ENCODE results near the gene FAM229B.
"Not testable (repeated sequence)": the region's sequence is repeated elsewhere in the genome, so short reads cannot be mapped to it uniquely, and the experiment has no call there.

The FAM229B gene

GRCh38 chr6:112040956-112041355 is 46.4 kb upstream of the FAM229B start:
- Histone ChIP-seq H3K4me3 (no peak overlapping the region), H3K9me3 (no peaks in the 10 kb centered on the region), H3K27ac (no peak overlapping the region), H3K27me3 (no peaks in the 10 kb centered on the region), H3K4me1 (peaks cover 4 to 49% (median 21%) of the 10 kb centered on the region in 4 donors), H3K36me3 (no peaks in the 10 kb centered on the region)
- intact Hi-C loops (cut with DNase I; ENCODE audit: low total_unique reads): loop anchor here (5.0 kb wide), 2 partner anchors 34 to 169 kb away; partner anchors contain the start of gene FYN
- TF ChIP-seq, protein P1, sequence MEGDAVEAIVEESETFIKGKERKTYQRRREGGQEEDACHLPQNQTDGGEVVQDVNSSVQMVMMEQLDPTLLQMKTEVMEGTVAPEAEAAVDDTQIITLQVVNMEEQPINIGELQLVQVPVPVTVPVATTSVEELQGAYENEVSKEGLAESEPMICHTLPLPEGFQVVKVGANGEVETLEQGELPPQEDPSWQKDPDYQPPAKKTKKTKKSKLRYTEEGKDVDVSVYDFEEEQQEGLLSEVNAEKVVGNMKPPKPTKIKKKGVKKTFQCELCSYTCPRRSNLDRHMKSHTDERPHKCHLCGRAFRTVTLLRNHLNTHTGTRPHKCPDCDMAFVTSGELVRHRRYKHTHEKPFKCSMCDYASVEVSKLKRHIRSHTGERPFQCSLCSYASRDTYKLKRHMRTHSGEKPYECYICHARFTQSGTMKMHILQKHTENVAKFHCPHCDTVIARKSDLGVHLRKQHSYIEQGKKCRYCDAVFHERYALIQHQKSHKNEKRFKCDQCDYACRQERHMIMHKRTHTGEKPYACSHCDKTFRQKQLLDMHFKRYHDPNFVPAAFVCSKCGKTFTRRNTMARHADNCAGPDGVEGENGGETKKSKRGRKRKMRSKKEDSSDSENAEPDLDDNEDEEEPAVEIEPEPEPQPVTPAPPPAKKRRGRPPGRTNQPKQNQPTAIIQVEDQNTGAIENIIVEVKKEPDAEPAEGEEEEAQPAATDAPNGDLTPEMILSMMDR (IDR thresholded peaks at IDR 0.05): no peak
- DNase-seq: no peak

DNA sequence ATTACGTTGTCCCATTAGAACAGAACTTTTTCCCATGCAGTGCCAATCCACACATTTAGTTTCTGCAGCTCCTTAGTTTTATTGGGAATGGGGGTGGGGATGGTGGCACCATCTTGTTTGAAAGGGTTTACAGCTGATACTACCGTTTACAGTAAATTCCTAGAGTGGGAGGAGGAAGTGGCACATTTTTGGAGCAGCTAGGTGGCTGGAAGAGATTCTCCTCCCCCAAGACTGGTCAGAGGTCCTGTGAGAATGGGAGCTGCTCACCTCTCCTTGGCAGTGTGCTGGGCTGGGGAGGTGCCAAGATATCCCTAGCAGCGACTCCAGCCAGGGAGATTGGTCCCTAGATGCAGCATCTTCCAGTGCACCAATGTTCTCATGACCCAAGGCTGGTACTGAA is 45.9 kb upstream of the FAM229B start:
- intact Hi-C loops (cut with DNase I; ENCODE audit: low total_unique reads): loop anchor here (5.0 kb wide), 2 partner anchors 34 to 169 kb away; partner anchors contain the start of gene FYN

DNA sequence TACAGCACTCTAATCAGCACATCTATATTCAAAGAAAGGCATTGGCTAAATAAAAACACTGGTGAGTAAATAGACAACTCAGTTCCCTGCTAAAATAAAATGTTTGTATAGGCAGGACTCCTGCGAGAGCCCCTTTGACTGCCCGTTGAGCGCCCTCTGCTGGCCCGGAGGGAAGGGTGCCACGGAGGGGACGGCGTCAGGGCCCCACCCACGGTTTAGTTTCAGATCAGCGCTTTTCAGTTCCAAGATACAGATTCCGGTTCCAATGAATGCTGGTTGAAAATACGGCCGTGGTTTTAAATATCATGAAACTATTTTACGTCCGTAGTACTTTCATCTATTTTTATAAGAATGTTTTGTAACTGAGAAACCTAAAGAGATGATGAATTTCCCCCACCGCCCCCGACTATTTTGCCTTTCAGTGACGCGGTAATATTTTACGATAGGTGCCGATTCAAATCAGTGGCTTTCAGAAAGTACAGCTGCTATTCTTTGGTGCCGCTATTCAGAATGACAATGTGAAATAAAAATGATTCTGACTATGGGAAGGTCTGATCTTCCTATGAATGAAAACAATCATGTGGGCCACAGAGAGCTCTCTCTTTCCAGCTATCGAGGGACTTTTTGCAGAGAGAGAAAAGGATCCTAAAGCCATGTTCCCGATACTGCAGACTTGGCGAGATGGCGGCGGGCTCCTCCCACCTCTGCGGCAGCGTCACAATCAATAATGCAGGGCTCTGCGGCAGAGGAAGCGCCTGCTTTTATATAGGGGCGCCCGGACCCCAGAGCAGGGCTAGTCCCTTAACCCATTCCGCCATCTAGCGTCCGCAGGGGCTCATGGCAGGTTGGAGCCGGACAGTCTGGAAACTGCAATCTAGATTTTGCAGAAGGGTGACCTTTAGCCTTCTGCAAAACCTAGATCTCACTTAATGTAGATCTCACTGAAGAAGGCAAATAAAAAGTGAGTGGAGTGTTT is 44.1 kb upstream of the FAM229B start:
- H3K27ac ChIP-seq: peak overlapping the region; percentile 52 to 69
- no peaks in the 10 kb centered on the region for H3K27me3 ChIP-seq
- peak; percentile 85 to 91 for DNase-seq
- TF ChIP-seq, protein P1 (IDR thresholded peaks at IDR 0.05): peak; percentile 93 to 96
- no peaks in the 10 kb centered on the region for H3K9me3 ChIP-seq
- H3K4me1 ChIP-seq: peaks cover under 1 to 30% (median 11%) of the 10 kb centered on the region in 4 donors
- H3K4me3 ChIP-seq: peak overlapping the region; percentile 51 to 62
- intact Hi-C loops (cut with DNase I; ENCODE audit: low total_unique reads): loop anchor here (2.0 to 5.0 kb wide), 3 partner anchors 36 to 333 kb away; partner anchors contain the start of gene FYN
- no peaks in the 10 kb centered on the region for H3K36me3 ChIP-seq

More for the DNA sequence above, 45.9 kb upstream of the FAM229B start:
- no peak overlapping the region for H3K4me3 ChIP-seq
- no peak for DNase-seq
- TF ChIP-seq, protein P1 (IDR thresholded peaks at IDR 0.05): no peak
- no peaks in the 10 kb centered on the region for H3K9me3 ChIP-seq
- peaks cover 4 to 44% (median 21%) of the 10 kb centered on the region in 4 donors for H3K4me1 ChIP-seq
- no peak overlapping the region for H3K27ac ChIP-seq
- H3K36me3 ChIP-seq: no peaks in the 10 kb centered on the region
- H3K27me3 ChIP-seq: no peaks in the 10 kb centered on the region

DNA sequence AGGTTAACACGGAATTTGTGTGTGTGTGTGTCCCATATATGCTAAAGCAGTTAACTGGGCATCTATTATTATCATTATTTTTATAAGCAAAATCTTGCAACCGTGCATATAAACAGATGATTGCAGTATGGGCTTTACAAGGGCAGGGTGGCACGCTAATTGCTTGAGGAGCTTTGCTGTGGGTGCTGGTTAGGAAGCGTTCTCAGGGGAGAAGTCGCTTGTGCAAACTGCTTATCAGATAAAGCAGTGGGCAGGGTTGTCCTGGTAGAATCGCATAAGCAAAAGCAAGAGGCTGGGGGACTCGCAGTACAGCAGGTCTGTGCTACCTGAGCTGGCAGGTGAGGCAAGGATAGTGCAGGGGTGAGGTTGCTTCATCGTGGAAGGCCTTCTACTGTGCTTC is 43.2 kb upstream of the FAM229B start:
- peak overlapping the region in 1 of 2 donors; percentile 15 for H3K27ac ChIP-seq
- intact Hi-C loops (cut with DNase I; ENCODE audit: low total_unique reads): loop anchor here (5.0 kb wide), 2 partner anchors 37 to 172 kb away; partner anchors contain the start of gene FYN

DNA sequence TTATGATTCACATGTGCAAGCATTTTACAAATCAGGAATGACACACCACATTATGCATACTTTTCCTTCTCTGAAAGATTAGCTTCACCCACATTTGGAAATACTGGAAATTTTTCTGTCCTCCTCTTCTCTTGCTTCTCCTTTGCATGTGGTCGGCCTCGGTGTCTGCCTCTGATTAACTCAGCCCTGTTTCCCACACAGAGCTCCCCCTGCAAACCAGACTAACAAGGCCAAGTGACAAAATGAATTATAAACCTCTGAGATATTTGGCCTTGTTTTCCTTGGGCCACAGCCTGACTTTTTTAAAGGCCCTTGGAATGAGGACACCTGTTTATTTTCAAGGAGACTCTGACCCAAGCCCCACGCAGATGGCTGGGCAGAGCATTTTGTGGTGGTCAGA is 42.5 kb upstream of the FAM229B start:
- no peak for DNase-seq
- Histone ChIP-seq H3K9me3 (no peaks in the 10 kb centered on the region), H3K4me1 (peaks cover 0 to 15% (median 0%) of the 10 kb centered on the region in 4 donors), H3K4me3 (no peak overlapping the region), H3K27ac (no peak overlapping the region), H3K27me3 (no peaks in the 10 kb centered on the region), H3K36me3 (no peaks in the 10 kb centered on the region)
- intact Hi-C loops (cut with DNase I; ENCODE audit: low total_unique reads): loop anchor here (5.0 kb wide), 2 partner anchors 38 to 173 kb away; partner anchors contain the start of gene FYN
- TF ChIP-seq, protein P1 (IDR thresholded peaks at IDR 0.05): no peak

More for the DNA sequence above, 43.2 kb upstream of the FAM229B start:
- Histone ChIP-seq H3K9me3 (no peaks in the 10 kb centered on the region), H3K4me3 (no peak overlapping the region), H3K4me1 (peaks cover 0 to 21% (median 3%) of the 10 kb centered on the region in 4 donors), H3K27me3 (no peaks in the 10 kb centered on the region), H3K36me3 (no peaks in the 10 kb centered on the region)
- DNase-seq: no peak
- TF ChIP-seq, protein P1 (IDR thresholded peaks at IDR 0.05): no peak

DNA sequence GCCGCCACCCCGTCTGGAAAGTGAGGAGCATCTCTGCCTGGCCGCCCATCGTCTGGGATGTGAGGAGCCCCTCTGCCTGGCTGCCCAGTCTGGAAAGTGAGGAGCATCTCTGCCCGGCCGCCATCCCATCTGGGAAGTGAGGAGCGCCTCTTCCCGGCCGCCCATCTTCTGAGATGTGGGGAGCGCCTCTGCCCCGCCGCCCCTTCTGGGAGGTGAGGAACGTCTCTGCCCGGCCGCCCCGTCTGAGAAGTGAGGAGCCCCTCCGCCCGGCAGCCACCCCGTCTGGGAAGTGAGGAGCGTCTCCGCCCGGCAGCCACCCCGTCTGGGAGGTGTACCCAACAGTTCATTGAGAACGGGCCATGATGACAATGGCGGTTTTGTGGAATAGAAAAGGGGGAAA is 39.9 kb upstream of the FAM229B start:
- H3K27ac ChIP-seq: not testable (repeated sequence)
- H3K4me1 ChIP-seq: peaks cover 0 to 13% (median 0%) of the 10 kb centered on the region in 4 donors

More for the DNA sequence above, 39.9 kb upstream of the FAM229B start:
- H3K36me3 ChIP-seq; H3K9me3 ChIP-seq; H3K4me3 ChIP-seq; intact Hi-C loops (cut with DNase I; ENCODE audit: low total_unique reads); DNase-seq; H3K27me3 ChIP-seq: not testable (repeated sequence)

All from tibial artery (tissue), 4 donors.